HEK293 (cell line): ENCODE measurements around the gene EI24.

Experiments
- CTCF ChIA-PET: fragments of 350-600 bp; formaldehyde crosslinking; extraction: SDS; loops from one replicate; lab custom pipeline; 2021; ENCODE audit warnings: antibody characterized with exemption; lab: Yijun Ruan, JAX
- POLR2A ChIA-PET: fragments of 300-600 bp; formaldehyde crosslinking; extraction: SDS; loops from one replicate; lab custom pipeline; 2020; ENCODE audit warnings: antibody characterized with exemption, inconsistent platforms; lab: Yijun Ruan, JAX
- H3K27ac ChIP-seq: fragments of 200-500 bp; sonication (Bioruptor generic); 2 replicates; pipeline ENCODE4 v1.5.1; 2014; ENCODE audit warnings: low read depth, low read length, control low read depth, inconsistent platforms; ENCODE audit errors: extremely low read depth
- H3K36me3 ChIP-seq, 2 experiments: fragments of 200-500 bp in 1 of 2; sonication (Bioruptor generic) in 1 of 2; 1 replicate in 1 of 2; 2 replicates in 1 of 2; pipeline ENCODE4 v1.5.1; 2014 to 2017; ENCODE audit warnings: inconsistent platforms in 2 of 2, low read length in 2 of 2; ENCODE audit not compliant: control insufficient read depth in 2 of 2, insufficient read depth in 1 of 2
- H3K4me1 ChIP-seq: fragments of 200-500 bp; sonication (Bioruptor generic); 2 replicates; pipeline ENCODE4 v1.5.1; 2014; ENCODE audit warnings: mild to moderate bottlenecking, low read length, inconsistent platforms; ENCODE audit not compliant: control insufficient read depth, insufficient read depth
- H3K4me3 ChIP-seq: 2 replicates; pipeline ENCODE4 v1.5.1; 2011; ENCODE audit warnings: low read depth, mild to moderate bottlenecking, control low read depth, low read length, moderate library complexity
- H3K9me3 ChIP-seq: fragments of 200-500 bp; sonication (Bioruptor generic); 2 replicates; pipeline ENCODE4 v1.5.1; 2014; ENCODE audit warnings: low read depth, low read length, inconsistent platforms; ENCODE audit not compliant: control insufficient read depth, insufficient read depth
- GLIS2 ChIP-seq: fragments of 450-650 bp; formaldehyde crosslinking; IDR thresholded peaks from 2 replicates; pipeline ENCODE4 v1.5.1; 2016; ENCODE audit warnings: missing biosample characterization, missing genetic modification characterization
- KLF7 ChIP-seq: fragments of 450-650 bp; formaldehyde crosslinking; IDR thresholded peaks from 2 replicates; pipeline ENCODE4 v1.5.1; 2016; ENCODE audit warnings: missing biosample characterization, missing genetic modification characterization, borderline replicate concordance
- KLF8 ChIP-seq: fragments of 450-650 bp; formaldehyde crosslinking; IDR thresholded peaks from 2 replicates; pipeline ENCODE4 v1.5.1; 2016; ENCODE audit warnings: missing biosample characterization, missing genetic modification characterization
- OSR2 ChIP-seq: fragments of 450-650 bp; formaldehyde crosslinking; IDR thresholded peaks from 2 replicates; pipeline ENCODE4 v1.5.1; 2016; ENCODE audit warnings: missing biosample characterization, missing genetic modification characterization
- ZBTB1 ChIP-seq: fragments of 450-650 bp; formaldehyde crosslinking; IDR thresholded peaks from 2 replicates; pipeline ENCODE4 v1.5.1; 2016; ENCODE audit warnings: missing biosample characterization, missing genetic modification characterization
- ZNF10 ChIP-seq: fragments of 450-650 bp; formaldehyde crosslinking; IDR thresholded peaks from 2 replicates; pipeline ENCODE4 v1.5.1; 2017; ENCODE audit warnings: missing biosample characterization, missing genetic modification characterization
- ZNF121 ChIP-seq: fragments of 450-650 bp; formaldehyde crosslinking; IDR thresholded peaks from 2 replicates; pipeline ENCODE4 v1.5.1; 2016; ENCODE audit warnings: missing biosample characterization, missing genetic modification characterization
- ZNF239 ChIP-seq: fragments of 450-650 bp; formaldehyde crosslinking; IDR thresholded peaks from 2 replicates; pipeline ENCODE4 v1.5.1; 2016; ENCODE audit warnings: missing biosample characterization, missing genetic modification characterization
- ZNF248 ChIP-seq: fragments of 450-650 bp; formaldehyde crosslinking; IDR thresholded peaks from 2 replicates; pipeline ENCODE4 v1.5.1; 2017; ENCODE audit warnings: missing biosample characterization, missing genetic modification characterization
- ZNF394 ChIP-seq: fragments of 450-650 bp; formaldehyde crosslinking; IDR thresholded peaks from 2 replicates; pipeline ENCODE4 v1.5.1; 2016; ENCODE audit warnings: missing biosample characterization, missing genetic modification characterization, mild to moderate bottlenecking, moderate library complexity, borderline replicate concordance
- ZNF404 ChIP-seq: fragments of 450-650 bp; formaldehyde crosslinking; IDR thresholded peaks from 2 replicates; pipeline ENCODE4 v1.5.1; 2017; ENCODE audit warnings: missing biosample characterization, missing genetic modification characterization
- ZNF530 ChIP-seq: fragments of 450-650 bp; formaldehyde crosslinking; IDR thresholded peaks from 2 replicates; pipeline ENCODE4 v1.5.1; 2016; ENCODE audit warnings: low read depth, missing biosample characterization, missing genetic modification characterization
- ZNF549 ChIP-seq: fragments of 450-650 bp; IDR thresholded peaks from 2 replicates; pipeline ENCODE4 v1.5.1; 2018; ENCODE audit warnings: missing biosample characterization, missing genetic modification characterization, mild to moderate bottlenecking, inconsistent platforms, moderate library complexity
- ZSCAN30 ChIP-seq: fragments of 450-650 bp; IDR thresholded peaks from 2 replicates; pipeline ENCODE4 v1.5.1; 2018; ENCODE audit warnings: missing biosample characterization, mild to moderate bottlenecking, missing genetic modification characterization, moderate library complexity
- TF ChIP-seq, protein P1 (sequence below): sonication (generic); formaldehyde crosslinking; IDR thresholded peaks from 2 replicates; pipeline ENCODE4 v1.8.1; 2022; ENCODE audit warnings: mild to moderate bottlenecking, moderate library complexity, missing genetic modification reagents
- TF ChIP-seq, protein P2 (sequence below): fragments of 450-650 bp; formaldehyde crosslinking; IDR thresholded peaks from 2 replicates; pipeline ENCODE4 v1.5.1; 2017; ENCODE audit warnings: missing biosample characterization, missing genetic modification characterization
- TF ChIP-seq, protein P3 (sequence below): fragments of 450-650 bp; formaldehyde crosslinking; IDR thresholded peaks from 2 replicates; pipeline ENCODE4 v1.5.1; 2016; ENCODE audit warnings: missing biosample characterization, missing genetic modification characterization
- TF ChIP-seq, protein P4 (sequence below): fragments of 450-650 bp; formaldehyde crosslinking; IDR thresholded peaks from 2 replicates; pipeline ENCODE4 v1.5.1; 2016; ENCODE audit warnings: missing biosample characterization, missing genetic modification characterization

EI24 gene

DNA sequence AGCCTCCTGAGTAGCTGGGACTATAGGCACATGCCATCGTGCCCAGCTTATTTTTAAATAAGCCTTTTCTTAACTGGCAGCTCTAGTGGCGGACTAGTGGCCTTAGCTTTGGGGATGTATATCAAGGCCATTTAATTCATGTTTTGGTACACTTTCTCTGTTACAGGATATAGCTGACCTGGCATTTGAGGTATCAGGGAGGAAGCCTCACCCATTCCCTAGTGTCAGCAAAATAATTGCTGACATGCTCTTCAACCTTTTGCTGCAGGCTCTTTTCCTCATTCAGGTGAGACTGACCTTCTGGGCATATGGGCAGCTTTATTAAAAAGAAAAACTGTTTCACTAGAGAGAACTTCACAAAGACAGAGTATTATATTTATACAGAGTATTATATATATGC is 9.5 kb downstream of the EI24 start:
- POLR2A ChIA-PET, result interaction anchor here (0.6 to 4.7 kb wide), 3 partner anchors 11 to 145 kb away, joined by 5 to 13 read pairs (median 8); partner anchors contain the start of gene STT3A
- no peak overlapping the region for H3K4me3 ChIP-seq
- peaks cover 49 to 96% of the 10 kb centered on the region in 2 experiments for H3K36me3 ChIP-seq
- H3K4me1 ChIP-seq, result no peaks in the 10 kb centered on the region
- H3K9me3 ChIP-seq, result no peaks in the 10 kb centered on the region
- CTCF ChIA-PET, result no interaction called here
- TF ChIP-seq ZNF248 (tag by site-specific recombination) (no peak), ZNF404 (tag by site-specific recombination) (no peak), ZNF530 (tag by site-specific recombination) (no peak), KLF8 (tag by site-specific recombination) (no peak), ZNF549 (tag by site-specific recombination) (no peak)
- TF ChIP-seq, protein P1, sequence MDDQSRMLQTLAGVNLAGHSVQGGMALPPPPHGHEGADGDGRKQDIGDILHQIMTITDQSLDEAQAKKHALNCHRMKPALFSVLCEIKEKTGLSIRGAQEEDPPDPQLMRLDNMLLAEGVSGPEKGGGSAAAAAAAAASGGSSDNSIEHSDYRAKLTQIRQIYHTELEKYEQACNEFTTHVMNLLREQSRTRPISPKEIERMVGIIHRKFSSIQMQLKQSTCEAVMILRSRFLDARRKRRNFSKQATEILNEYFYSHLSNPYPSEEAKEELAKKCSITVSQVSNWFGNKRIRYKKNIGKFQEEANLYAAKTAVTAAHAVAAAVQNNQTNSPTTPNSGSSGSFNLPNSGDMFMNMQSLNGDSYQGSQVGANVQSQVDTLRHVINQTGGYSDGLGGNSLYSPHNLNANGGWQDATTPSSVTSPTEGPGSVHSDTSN, result no peak
- TF ChIP-seq, protein P2, sequence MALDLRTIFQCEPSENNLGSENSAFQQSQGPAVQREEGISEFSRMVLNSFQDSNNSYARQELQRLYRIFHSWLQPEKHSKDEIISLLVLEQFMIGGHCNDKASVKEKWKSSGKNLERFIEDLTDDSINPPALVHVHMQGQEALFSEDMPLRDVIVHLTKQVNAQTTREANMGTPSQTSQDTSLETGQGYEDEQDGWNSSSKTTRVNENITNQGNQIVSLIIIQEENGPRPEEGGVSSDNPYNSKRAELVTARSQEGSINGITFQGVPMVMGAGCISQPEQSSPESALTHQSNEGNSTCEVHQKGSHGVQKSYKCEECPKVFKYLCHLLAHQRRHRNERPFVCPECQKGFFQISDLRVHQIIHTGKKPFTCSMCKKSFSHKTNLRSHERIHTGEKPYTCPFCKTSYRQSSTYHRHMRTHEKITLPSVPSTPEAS, result no peak
- TF ChIP-seq, protein P3, sequence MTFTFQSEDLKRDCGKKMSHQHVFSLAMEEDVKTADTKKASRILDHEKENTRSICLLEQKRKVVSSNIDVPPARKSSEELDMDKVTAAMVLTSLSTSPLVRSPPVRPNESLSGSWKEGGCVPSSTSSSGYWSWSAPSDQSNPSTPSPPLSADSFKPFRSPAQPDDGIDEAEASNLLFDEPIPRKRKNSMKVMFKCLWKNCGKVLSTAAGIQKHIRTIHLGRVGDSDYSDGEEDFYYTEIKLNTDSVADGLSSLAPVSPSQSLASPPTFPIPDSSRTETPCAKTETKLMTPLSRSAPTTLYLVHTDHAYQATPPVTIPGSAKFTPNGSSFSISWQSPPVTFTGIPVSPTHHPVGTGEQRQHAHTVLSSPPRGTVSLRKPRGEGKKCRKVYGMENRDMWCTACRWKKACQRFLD (tag by site-specific recombination), result no peak
- TF ChIP-seq, all 188 proteins: peak for 0
- H3K27ac ChIP-seq, result no peak overlapping the region

- Histone ChIP-seq H3K4me3 (no peak overlapping the region), H3K4me1 (no peaks in the 10 kb centered on the region), H3K27ac (no peak overlapping the region), H3K9me3 (no peaks in the 10 kb centered on the region), H3K36me3 (peaks cover 45 to 96% of the 10 kb centered on the region in 2 experiments)
- TF ChIP-seq ZNF239 (no peak), ZNF10 (tag by site-specific recombination) (no peak), GLIS2 (tag by site-specific recombination) (no peak), OSR2 (tag by site-specific recombination) (no peak), ZNF121 (no peak), ZBTB1 (tag by site-specific recombination) (no peak), ZSCAN30 (tag by site-specific recombination) (no peak), KLF7 (tag by site-specific recombination) (no peak), ZNF394 (no peak)
- TF ChIP-seq, protein P4, sequence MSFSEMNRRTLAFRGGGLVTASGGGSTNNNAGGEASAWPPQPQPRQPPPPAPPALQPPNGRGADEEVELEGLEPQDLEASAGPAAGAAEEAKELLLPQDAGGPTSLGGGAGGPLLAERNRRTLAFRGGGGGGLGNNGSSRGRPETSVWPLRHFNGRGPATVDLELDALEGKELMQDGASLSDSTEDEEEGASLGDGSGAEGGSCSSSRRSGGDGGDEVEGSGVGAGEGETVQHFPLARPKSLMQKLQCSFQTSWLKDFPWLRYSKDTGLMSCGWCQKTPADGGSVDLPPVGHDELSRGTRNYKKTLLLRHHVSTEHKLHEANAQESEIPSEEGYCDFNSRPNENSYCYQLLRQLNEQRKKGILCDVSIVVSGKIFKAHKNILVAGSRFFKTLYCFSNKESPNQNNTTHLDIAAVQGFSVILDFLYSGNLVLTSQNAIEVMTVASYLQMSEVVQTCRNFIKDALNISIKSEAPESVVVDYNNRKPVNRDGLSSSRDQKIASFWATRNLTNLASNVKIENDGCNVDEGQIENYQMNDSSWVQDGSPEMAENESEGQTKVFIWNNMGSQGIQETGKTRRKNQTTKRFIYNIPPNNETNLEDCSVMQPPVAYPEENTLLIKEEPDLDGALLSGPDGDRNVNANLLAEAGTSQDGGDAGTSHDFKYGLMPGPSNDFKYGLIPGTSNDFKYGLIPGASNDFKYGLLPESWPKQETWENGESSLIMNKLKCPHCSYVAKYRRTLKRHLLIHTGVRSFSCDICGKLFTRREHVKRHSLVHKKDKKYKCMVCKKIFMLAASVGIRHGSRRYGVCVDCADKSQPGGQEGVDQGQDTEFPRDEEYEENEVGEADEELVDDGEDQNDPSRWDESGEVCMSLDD (tag by site-specific recombination), result no peak
- CTCF ChIA-PET, result no interaction called here
- POLR2A ChIA-PET, result interaction anchor here (4.7 kb wide), 1 partner anchor 13 kb away, joined by 13 read pairs; the partner anchor contains the start of gene STT3A
Measured at GRCh38 chr11:125579811-125580210, 10.5 kb downstream of the EI24 start.
